K562 (cell line): ENCODE data around the gene TXNRD1. TPM values are rescaled to one million over a fixed set of nuclear protein-coding genes. Genes with fewer than 3 reads are reported as not detected.

Source experiments
- MGA ChIP-seq: fragments of 450-650 bp; IDR thresholded peaks from 2 replicates; pipeline ENCODE4 v1.6.1; 2016; ENCODE audit warnings: mild to moderate bottlenecking, moderate library complexity
- polyA plus RNA-seq, 8 experiments: library from polyadenylated mRNA; depleted of rRNA in 4 of 8; stranded (reverse) in 5 of 8; unstranded in 3 of 8; fragments of >200 nt; fragmentation: Nextera tagmentation in 2 of 8; fragmentation: Illumina TruSeq in 1 of 8; extraction: Ambion mirVana in 2 of 8; extraction: Trizol in 1 of 8; gene quantifications; 2 replicates each; pipeline versions ENCODE4 v1.2.1 to v1.2.3, GENCODE V29; 2011 to 2014; ENCODE audit warnings: inconsistent platforms in 1 of 8, missing spikeins in 1 of 8
- total RNA-seq, 7 experiments: library from RNA; depleted of rRNA in 6 of 7; stranded (reverse); fragments of >200 nt in 6 of 7; fragmentation: Illumina TruSeq in 2 of 7; extraction: Trizol in 2 of 7; gene quantifications; 2 replicates each; pipeline versions ENCODE4 v1.2.1 to v1.2.3, GENCODE V29; 2011 to 2021; ENCODE audit warnings: low replicate concordance in 1 of 7

Gene TXNRD1
- total and polyA plus RNA-seq, 9 of the 15 experiments (the other 6 are each of a cell fraction or from before 2014, with no cell fraction given), result 107 to 189 (median 146) TPM

DNA sequence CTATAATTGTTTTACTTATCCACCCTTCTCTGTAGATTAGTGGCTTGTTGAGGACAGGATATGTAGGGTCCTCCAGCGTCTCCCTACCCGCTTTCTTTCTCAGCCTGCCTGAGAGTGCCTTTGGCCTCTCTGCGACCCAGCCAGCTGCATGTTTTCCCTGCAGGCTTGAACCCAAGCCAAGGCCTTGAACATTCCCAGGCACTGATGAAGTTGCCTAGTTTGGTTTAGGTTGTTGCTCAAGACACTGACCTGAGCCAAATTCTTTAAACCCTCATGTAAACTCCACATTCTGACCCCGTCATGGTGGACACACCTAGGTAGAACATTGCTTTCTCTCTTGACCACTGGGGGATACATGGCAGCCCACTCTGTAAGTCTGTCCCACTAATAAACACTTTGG, 33.4 kb upstream of the TXNRD1 start (continued):
- no peak for TF ChIP-seq MGA
